Nephron progenitor cell (in vitro differentiated cells): ENCODE measurements around the gene AOX1.

ENCODE experiments used
- DNase-seq: peaks from one replicate; pipeline ENCODE4 v3.0.0; 2021
- H3K27ac Mint-ChIP-seq: 2 replicates; pipeline ENCODE4 v1.8.0; 2021; ENCODE audit warnings: mild to moderate bottlenecking, moderate library complexity, mixed read lengths
- H3K27me3 Mint-ChIP-seq: 2 replicates; pipeline ENCODE4 v1.8.0; 2021; ENCODE audit warnings: mild to moderate bottlenecking, low read depth, mixed read lengths; ENCODE audit not compliant: poor library complexity
- H3K36me3 Mint-ChIP-seq: 2 replicates; pipeline ENCODE4 v1.8.0; 2021; ENCODE audit warnings: low read depth, mixed read lengths
- H3K4me1 Mint-ChIP-seq: 2 replicates; pipeline ENCODE4 v1.8.0; 2021; ENCODE audit warnings: mixed read lengths
- H3K4me3 Mint-ChIP-seq: 2 replicates; pipeline ENCODE4 v1.8.0; 2021; ENCODE audit warnings: mild to moderate bottlenecking, moderate library complexity, mixed read lengths
- H3K9me3 Mint-ChIP-seq: 2 replicates; pipeline ENCODE4 v1.8.0; 2021; ENCODE audit warnings: mild to moderate bottlenecking, moderate library complexity, mixed read lengths
- CTCF ChIP-seq: fragments of 200-600 bp; sonication (generic); IDR thresholded peaks from 2 replicates; pipeline ENCODE4 v1.5.0; 2021; ENCODE audit warnings: antibody characterized with exemption

The AOX1 gene

GRCh38 chr2:200716386-200716785 is 130.6 kb downstream of the AOX1 start:
- DNase-seq: no peak
- Mint-ChIP-seq H3K4me3 (no peak overlapping the region), H3K27ac (peak overlapping the region; percentile 58), H3K4me1 (peaks cover 43% of the 10 kb centered on the region), H3K9me3 (peaks cover 36% of the 10 kb centered on the region), H3K36me3 (no peaks in the 10 kb centered on the region), H3K27me3 (peaks cover 19% of the 10 kb centered on the region)
- TF ChIP-seq CTCF: no peak
